GM20431 (cell line): ENCODE measurements around the gene ADK.
"Not testable (repeated sequence)": the region's sequence is repeated elsewhere in the genome, so short reads cannot be mapped to it uniquely, and the experiment has no call there.

Source experiments
- in situ Hi-C: fragments of 300-500 bp; cut with MseI, MboI; formaldehyde crosslinking; loops from one replicate; pipeline ENCODE4 v1.15.0; 2020; ENCODE audit warnings: low sequenced_read_pairs; ENCODE audit not compliant: unreplicated experiment

Gene ADK

GRCh38 chr10:74514322-74514721, 363.3 kb downstream of the ADK start:
- in situ Hi-C loops, result no loop called here

- in situ Hi-C loops, result no loop called here
Observed at GRCh38 chr10:74518061-74518460, 367.0 kb downstream of the ADK start.

- in situ Hi-C loops, result no loop called here
Observed at GRCh38 chr10:74521526-74521925, 370.5 kb downstream of the ADK start.

- in situ Hi-C loops, result no loop called here
Observed at GRCh38 chr10:74523199-74523598, 372.2 kb downstream of the ADK start.

- in situ Hi-C loops, result no loop called here
Observed at GRCh38 chr10:74525885-74526284, 374.9 kb downstream of the ADK start.

GRCh38 chr10:74527611-74528010, 376.6 kb downstream of the ADK start:
- in situ Hi-C loops, result not testable (repeated sequence)

- in situ Hi-C loops, result no loop called here
Observed at GRCh38 chr10:74529205-74529604, 378.2 kb downstream of the ADK start.

GRCh38 chr10:74530981-74531380, 380.0 kb downstream of the ADK start:
- in situ Hi-C loops, result no loop called here

GRCh38 chr10:74539317-74539716, 388.3 kb downstream of the ADK start:
- in situ Hi-C loops, result no loop called here

GRCh38 chr10:74541375-74541774, 390.4 kb downstream of the ADK start:
- in situ Hi-C loops, result no loop called here

GRCh38 chr10:74542077-74542476, 391.1 kb downstream of the ADK start:
- in situ Hi-C loops, result no loop called here

- in situ Hi-C loops, result no loop called here
Observed at GRCh38 chr10:74543276-74543675, 392.3 kb downstream of the ADK start.

- in situ Hi-C loops, result no loop called here
Observed at GRCh38 chr10:74544106-74544505, 393.1 kb downstream of the ADK start.

GRCh38 chr10:74548676-74549075, 397.7 kb downstream of the ADK start:
- in situ Hi-C loops, result no loop called here

GRCh38 chr10:74556072-74556705, 405.2 kb downstream of the ADK start:
- in situ Hi-C loops, result no loop called here

GRCh38 chr10:74557098-74557497, 406.1 kb downstream of the ADK start:
- in situ Hi-C loops, result no loop called here

GRCh38 chr10:74558403-74558802, 407.4 kb downstream of the ADK start:
- in situ Hi-C loops, result no loop called here

- in situ Hi-C loops, result no loop called here
Observed at GRCh38 chr10:74558897-74559296, 407.9 kb downstream of the ADK start.

- in situ Hi-C loops, result not testable (repeated sequence)
Observed at GRCh38 chr10:74568896-74569295, 417.9 kb downstream of the ADK start.

GRCh38 chr10:74573497-74573896, 422.5 kb downstream of the ADK start:
- in situ Hi-C loops, result not testable (repeated sequence)

- in situ Hi-C loops, result no loop called here
Observed at GRCh38 chr10:74575191-74575720, 424.2 kb downstream of the ADK start.

GRCh38 chr10:74575912-74576311, 424.9 kb downstream of the ADK start:
- in situ Hi-C loops, result no loop called here
